ENCODE measurements around the gene PSORS1C2.

DNA sequence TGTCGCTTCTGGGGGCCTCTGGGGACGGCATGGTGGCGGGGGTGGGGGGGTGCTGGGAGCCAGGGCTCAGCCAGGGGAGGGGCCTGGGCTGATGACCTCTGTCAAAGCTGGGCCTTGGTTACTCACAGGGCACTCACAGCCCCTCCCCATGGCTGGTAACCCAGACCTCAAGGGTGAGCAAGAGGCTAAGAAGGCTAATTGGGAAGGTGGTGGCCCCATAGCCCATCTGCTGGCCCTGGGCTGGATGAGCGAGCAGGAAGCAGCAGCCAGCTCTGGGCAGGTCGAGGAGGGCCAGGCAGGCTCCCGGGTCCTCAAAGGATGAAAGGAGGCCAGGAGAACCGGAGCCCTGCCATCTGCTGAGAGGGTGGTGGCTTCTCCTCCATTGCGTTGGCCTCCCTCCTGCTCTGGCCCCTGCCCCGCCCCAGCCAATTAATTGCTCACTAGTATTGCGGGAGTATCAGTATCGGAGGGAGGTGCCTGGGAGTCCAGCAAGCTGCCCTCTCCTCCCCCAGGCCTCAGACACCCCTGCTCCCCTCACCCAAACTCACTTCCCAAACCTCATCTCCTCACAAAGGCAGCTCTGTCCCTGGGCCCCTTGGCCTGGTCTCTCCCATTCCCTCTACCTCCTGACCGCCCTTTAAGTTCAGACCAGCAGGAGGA lies 17.6 kb downstream of the PSORS1C2 start:
- TF ChIP-seq POLR2AphosphoS5 (IDR thresholded peaks at IDR 0.05; ENCODE audit: low read depth) (no peak), SPI1 (IDR thresholded peaks at IDR 0.05; ENCODE audit: borderline replicate concordance, low read depth) (no peak)
- TF ChIP-seq, protein P1, sequence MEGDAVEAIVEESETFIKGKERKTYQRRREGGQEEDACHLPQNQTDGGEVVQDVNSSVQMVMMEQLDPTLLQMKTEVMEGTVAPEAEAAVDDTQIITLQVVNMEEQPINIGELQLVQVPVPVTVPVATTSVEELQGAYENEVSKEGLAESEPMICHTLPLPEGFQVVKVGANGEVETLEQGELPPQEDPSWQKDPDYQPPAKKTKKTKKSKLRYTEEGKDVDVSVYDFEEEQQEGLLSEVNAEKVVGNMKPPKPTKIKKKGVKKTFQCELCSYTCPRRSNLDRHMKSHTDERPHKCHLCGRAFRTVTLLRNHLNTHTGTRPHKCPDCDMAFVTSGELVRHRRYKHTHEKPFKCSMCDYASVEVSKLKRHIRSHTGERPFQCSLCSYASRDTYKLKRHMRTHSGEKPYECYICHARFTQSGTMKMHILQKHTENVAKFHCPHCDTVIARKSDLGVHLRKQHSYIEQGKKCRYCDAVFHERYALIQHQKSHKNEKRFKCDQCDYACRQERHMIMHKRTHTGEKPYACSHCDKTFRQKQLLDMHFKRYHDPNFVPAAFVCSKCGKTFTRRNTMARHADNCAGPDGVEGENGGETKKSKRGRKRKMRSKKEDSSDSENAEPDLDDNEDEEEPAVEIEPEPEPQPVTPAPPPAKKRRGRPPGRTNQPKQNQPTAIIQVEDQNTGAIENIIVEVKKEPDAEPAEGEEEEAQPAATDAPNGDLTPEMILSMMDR (IDR thresholded peaks at IDR 0.05; ENCODE audit: insufficient read depth, low read length) = no peak
